Measurements from ENCODE around the gene ZNF541.

DNA sequence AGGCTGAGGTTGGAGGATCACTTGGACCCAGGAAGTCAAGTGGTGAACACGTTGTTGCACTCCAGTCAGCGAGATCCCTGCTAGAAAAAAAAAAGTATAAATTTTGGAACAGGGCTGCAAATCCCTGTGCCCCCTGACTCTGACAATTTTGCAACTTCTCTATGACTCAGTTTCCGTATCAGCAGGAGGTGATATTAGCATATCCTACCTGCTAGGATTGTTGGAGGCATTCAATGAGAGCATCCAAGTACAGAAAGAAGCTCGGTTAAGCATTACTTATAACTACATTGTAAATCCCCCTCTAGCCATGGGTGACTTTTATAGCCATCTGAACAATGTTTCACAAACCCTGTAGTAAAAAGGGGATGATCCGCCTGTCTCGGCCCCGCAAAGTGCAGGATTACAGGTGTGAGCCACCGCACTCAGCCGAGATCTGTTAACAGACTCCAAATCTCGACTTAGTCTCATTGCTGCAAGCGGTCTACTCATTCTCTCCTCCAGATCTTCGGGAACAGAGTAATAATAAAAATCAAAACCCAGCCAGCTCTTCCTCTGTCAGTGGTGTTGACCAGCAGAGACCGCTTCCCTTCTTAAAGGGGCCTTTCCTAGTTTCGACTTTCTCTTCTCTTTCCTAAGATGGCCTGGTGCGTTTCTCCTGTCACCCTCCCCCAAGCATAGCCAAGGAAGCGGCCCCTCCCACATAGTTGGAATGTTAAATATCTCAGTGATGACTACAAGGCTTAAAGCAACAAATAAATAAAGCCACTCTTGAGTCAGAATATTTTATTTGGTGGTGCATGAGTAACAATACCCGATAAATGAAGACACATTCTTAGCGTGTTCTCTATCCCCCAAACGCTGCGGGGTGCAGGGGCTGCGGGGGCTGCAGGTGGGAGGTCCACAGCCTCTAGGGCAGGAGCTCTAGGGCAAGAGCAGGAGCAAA is 25.7 kb upstream of the ZNF541 start:
- TF ChIP-seq RAD21 (conservative IDR thresholded peaks at IDR 0.05) (no peak), CTCF (IDR thresholded peaks at IDR 0.05; ENCODE audit: poor library complexity, severe bottlenecking) (no peak), MXI1 (conservative IDR thresholded peaks at IDR 0.05; ENCODE audit: poor library complexity, severe bottlenecking) (no peak), EP300 (conservative IDR thresholded peaks at IDR 0.05; ENCODE audit: poor library complexity, severe bottlenecking) (no peak), SMC3 (conservative IDR thresholded peaks at IDR 0.05; ENCODE audit: poor library complexity) (no peak), TAF1 (IDR thresholded peaks at IDR 0.05; ENCODE audit: low read depth) (no peak), POLR2AphosphoS5 (IDR thresholded peaks at IDR 0.05) (no peak), EZH2 (IDR thresholded peaks at IDR 0.05; ENCODE audit: borderline replicate concordance, insufficient read depth, low read length, poor library complexity, severe bottlenecking) (no peak)
- TF ChIP-seq, protein P1, sequence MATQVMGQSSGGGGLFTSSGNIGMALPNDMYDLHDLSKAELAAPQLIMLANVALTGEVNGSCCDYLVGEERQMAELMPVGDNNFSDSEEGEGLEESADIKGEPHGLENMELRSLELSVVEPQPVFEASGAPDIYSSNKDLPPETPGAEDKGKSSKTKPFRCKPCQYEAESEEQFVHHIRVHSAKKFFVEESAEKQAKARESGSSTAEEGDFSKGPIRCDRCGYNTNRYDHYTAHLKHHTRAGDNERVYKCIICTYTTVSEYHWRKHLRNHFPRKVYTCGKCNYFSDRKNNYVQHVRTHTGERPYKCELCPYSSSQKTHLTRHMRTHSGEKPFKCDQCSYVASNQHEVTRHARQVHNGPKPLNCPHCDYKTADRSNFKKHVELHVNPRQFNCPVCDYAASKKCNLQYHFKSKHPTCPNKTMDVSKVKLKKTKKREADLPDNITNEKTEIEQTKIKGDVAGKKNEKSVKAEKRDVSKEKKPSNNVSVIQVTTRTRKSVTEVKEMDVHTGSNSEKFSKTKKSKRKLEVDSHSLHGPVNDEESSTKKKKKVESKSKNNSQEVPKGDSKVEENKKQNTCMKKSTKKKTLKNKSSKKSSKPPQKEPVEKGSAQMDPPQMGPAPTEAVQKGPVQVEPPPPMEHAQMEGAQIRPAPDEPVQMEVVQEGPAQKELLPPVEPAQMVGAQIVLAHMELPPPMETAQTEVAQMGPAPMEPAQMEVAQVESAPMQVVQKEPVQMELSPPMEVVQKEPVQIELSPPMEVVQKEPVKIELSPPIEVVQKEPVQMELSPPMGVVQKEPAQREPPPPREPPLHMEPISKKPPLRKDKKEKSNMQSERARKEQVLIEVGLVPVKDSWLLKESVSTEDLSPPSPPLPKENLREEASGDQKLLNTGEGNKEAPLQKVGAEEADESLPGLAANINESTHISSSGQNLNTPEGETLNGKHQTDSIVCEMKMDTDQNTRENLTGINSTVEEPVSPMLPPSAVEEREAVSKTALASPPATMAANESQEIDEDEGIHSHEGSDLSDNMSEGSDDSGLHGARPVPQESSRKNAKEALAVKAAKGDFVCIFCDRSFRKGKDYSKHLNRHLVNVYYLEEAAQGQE (IDR thresholded peaks at IDR 0.05; ENCODE audit: borderline replicate concordance), result no peak

Data from neural cell (in vitro differentiated cells).